ENCODE results near the gene PROCA1. TPM values are rescaled to one million over a fixed set of nuclear protein-coding genes. Genes with fewer than 3 reads are reported as not detected.

The PROCA1 gene
- total and polyA plus RNA-seq, 2 of the 13 experiments (the other 11 are each of a cell fraction or from before 2014, with no cell fraction given) = 0.73 to 1.5 TPM

DNA sequence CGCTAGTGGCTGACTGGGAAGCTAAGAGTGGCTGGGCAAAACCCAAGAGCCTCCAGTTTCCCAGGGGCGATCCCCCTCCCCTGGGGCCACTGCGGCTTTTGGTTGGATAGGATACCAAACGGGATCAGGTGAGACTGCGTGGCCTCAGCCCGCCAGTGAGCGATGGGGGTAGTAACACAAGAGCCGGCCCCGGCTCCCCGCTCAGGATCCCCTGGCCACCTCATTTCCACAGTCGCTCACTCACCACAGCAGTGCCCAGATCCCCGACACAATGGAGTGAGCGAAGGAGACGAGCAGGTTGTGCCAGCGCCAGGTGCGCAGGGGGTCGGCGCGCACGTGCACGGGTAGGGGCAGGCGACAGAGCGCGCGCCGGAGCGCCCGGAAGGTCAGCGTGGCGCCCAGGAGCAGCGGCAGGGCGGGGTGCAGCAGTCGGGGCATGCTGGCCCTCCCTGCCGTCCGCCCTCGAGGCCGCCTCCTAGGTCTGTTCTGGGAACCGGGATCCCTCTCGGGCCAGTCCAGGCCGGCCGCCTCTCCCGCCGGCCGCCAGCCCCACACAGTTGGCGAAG, 14.1 kb upstream of the PROCA1 start (continued):
- peak; percentile 63; the same call in 1 of the 2 replicates for TF ChIP-seq POGK (CRISPR knock-in tag; conservative IDR thresholded peaks at IDR 0.05)
- TF ChIP-seq MLLT10 (CRISPR knock-in tag; IDR thresholded peaks at IDR 0.05) = no peak
- TF ChIP-seq ZFY (CRISPR knock-in tag; IDR thresholded peaks at IDR 0.05) = peak; percentile 86
- TF ChIP-seq SIX1 (CRISPR knock-in tag; IDR thresholded peaks at IDR 0.05; ENCODE audit: borderline replicate concordance) = 0 out of 2 replicates have a peak, but pooled peaks have one; percentile 13
- TF ChIP-seq POLR2G (IDR thresholded peaks at IDR 0.05; ENCODE audit: low read depth, low read length) = peak; percentile 88
- 0 out of 2 replicates have a peak, but pooled peaks have one; percentile 20 for TF ChIP-seq ZNF224 (CRISPR knock-in tag; IDR thresholded peaks at IDR 0.05)
- TF ChIP-seq POGZ (CRISPR knock-in tag; IDR thresholded peaks at IDR 0.05) = no peak; the same call in none of the 2 replicates
- no peak for TF ChIP-seq MATR3 (CRISPR knock-in tag; IDR thresholded peaks at IDR 0.05)
- no peak for TF ChIP-seq PPARG (CRISPR knock-in tag; conservative IDR thresholded peaks at IDR 0.05)
- TF ChIP-seq RBFOX2 (IDR thresholded peaks at IDR 0.05; ENCODE audit: low read depth, low read length) = peak; percentile 97
- peak; percentile 79 for TF ChIP-seq SRY (CRISPR knock-in tag; IDR thresholded peaks at IDR 0.05)
- TF ChIP-seq, protein P1, sequence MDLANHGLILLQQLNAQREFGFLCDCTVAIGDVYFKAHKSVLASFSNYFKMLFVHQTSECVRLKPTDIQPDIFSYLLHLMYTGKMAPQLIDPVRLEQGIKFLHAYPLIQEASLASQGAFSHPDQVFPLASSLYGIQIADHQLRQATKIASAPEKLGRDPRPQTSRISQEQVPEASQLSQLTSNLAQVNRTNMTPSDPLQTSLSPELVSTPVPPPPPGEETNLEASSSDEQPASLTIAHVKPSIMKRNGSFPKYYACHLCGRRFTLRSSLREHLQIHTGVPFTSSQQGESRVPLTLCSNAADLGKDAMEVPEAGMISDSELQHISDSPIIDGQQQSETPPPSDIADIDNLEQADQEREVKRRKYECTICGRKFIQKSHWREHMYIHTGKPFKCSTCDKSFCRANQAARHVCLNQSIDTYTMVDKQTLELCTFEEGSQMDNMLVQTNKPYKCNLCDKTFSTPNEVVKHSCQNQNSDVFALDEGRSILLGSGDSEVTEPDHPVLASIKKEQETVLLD (CRISPR knock-in tag; IDR thresholded peaks at IDR 0.05; ENCODE audit: low read depth) = no peak
- TF ChIP-seq TBX2 (CRISPR knock-in tag; IDR thresholded peaks at IDR 0.05; ENCODE audit: borderline replicate concordance) = peak; percentile 69
- peak; percentile 56; the same call in 1 of the 2 replicates for TF ChIP-seq ZNF879 (CRISPR knock-in tag; IDR thresholded peaks at IDR 0.05)
- no peak for TF ChIP-seq NCOA1 (CRISPR knock-in tag; IDR thresholded peaks at IDR 0.05)
- TF ChIP-seq ATF7 (IDR thresholded peaks at IDR 0.05) = no peak
- TF ChIP-seq ATF7 (CRISPR knock-in tag; IDR thresholded peaks at IDR 0.05) = no peak
- TF ChIP-seq ZKSCAN8 (CRISPR knock-in tag; IDR thresholded peaks at IDR 0.05; ENCODE audit: borderline replicate concordance) = no peak
- TF ChIP-seq GATAD1 (CRISPR knock-in tag; IDR thresholded peaks at IDR 0.05) = 0 out of 2 replicates have a peak, but pooled peaks have one; percentile 10
- no peak for TF ChIP-seq ZNF382 (CRISPR knock-in tag; IDR thresholded peaks at IDR 0.05; ENCODE audit: borderline replicate concordance)
- TF ChIP-seq AGO2 (optimal IDR thresholded peaks at IDR 0.05; ENCODE audit: low read depth, low read length) = peak; percentile 100
- TF ChIP-seq ARNTL (CRISPR knock-in tag; IDR thresholded peaks at IDR 0.05) = no peak
- TF ChIP-seq KLF9 (CRISPR knock-in tag; IDR thresholded peaks at IDR 0.05; ENCODE audit: low read depth) = no peak
- TF ChIP-seq ASH2L (IDR thresholded peaks at IDR 0.05; ENCODE audit: insufficient read length, low read depth, low read length) = peak; percentile 49
- no peak; the same call in 1 of the 2 replicates for TF ChIP-seq ZNF607 (CRISPR knock-in tag; IDR thresholded peaks at IDR 0.05; ENCODE audit: borderline replicate concordance)
- TF ChIP-seq FIP1L1 (IDR thresholded peaks at IDR 0.05; ENCODE audit: borderline replicate concordance, insufficient read depth, low read depth, low read length) = no peak; the same call in 1 of the 2 replicates
- no peak for TF ChIP-seq U2AF1 (optimal IDR thresholded peaks at IDR 0.05; ENCODE audit: low read depth, low read length)
- TF ChIP-seq TBX3 (IDR thresholded peaks at IDR 0.05; ENCODE audit: borderline replicate concordance) = no peak

Measured in HepG2 (cell line).